GM10847 (cell line): ENCODE measurements around the gene SPG7.

Source experiments
- POLR2A ChIP-seq: IDR thresholded peaks from 2 replicates; pipeline ENCODE4 v1.6.1; 2011; ENCODE audit not compliant: insufficient read length; ENCODE audit errors: extremely low read depth

The SPG7 gene

GRCh38 chr16:89572485-89573205 is 64.4 kb downstream of the SPG7 start:
- no peak for TF ChIP-seq POLR2A

- no peak for TF ChIP-seq POLR2A
Observed at GRCh38 chr16:89573826-89574680, 65.8 kb downstream of the SPG7 start.

GRCh38 chr16:89574681-89575246 is 66.6 kb downstream of the SPG7 start:
- no peak for TF ChIP-seq POLR2A

- TF ChIP-seq POLR2A, result no peak
Observed at GRCh38 chr16:89575247-89576152, 67.3 kb downstream of the SPG7 start, which contains the start of gene CPNE7. TSS of gene CPNE7 (plus strand) at chr16:89575758. CDS start at chr16:89575898, 140 bp downstream.

GRCh38 chr16:89576153-89577054 is 68.2 kb downstream of the SPG7 start:
- TF ChIP-seq POLR2A, result no peak

- TF ChIP-seq POLR2A, result no peak
Observed at GRCh38 chr16:89577055-89577759, 69.0 kb downstream of the SPG7 start.

- TF ChIP-seq POLR2A, result no peak
Observed at GRCh38 chr16:89579351-89579750, 71.1 kb downstream of the SPG7 start.

GRCh38 chr16:89581045-89581695 is 73.0 kb downstream of the SPG7 start:
- TF ChIP-seq POLR2A, result no peak

GRCh38 chr16:89581861-89582563 is 73.8 kb downstream of the SPG7 start:
- no peak for TF ChIP-seq POLR2A

GRCh38 chr16:89582614-89583196 is 74.5 kb downstream of the SPG7 start:
- TF ChIP-seq POLR2A, result no peak

- no peak for TF ChIP-seq POLR2A
Observed at GRCh38 chr16:89583197-89583894, 75.1 kb downstream of the SPG7 start.

GRCh38 chr16:89583895-89584644 is 75.9 kb downstream of the SPG7 start:
- TF ChIP-seq POLR2A, result no peak
